ENCODE results near the gene SLC13A3. TPM values are rescaled to one million over a fixed set of nuclear protein-coding genes. Genes with fewer than 3 reads are reported as not detected.

SLC13A3 gene
- total and polyA plus RNA-seq, 4 donors: 1.1 to 2.4 (median 2.0) TPM

DNA sequence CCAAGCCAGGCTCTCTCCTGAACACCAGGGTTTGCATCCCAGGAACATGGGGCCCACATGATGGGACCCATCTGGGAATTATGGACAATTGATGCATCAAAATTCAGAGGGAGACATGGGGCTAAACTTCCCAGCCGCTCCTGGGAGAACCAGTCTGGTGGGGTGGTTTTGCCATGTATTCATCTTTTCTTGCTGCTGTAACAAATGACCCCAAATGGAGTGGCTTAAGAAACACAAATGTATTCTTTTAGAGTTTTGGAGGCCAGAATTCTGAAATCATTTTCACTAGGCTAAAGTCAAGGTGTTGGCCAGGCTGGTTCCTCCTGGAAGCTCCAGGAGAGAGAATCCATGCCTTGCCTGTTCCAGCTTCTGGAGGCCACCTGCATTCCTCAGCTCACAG, 6.5 kb downstream of the SLC13A3 start:
- no peak for DNase-seq
- Histone ChIP-seq H3K4me1 (ENCODE audit: control insufficient read depth in 5 of 5, insufficient read depth in 5 of 5, low read length in 5 of 5) (no peaks in the 10 kb centered on the region), H3K9ac (ENCODE audit: insufficient read depth in 1 of 2, low read length in 2 of 2) (no peak overlapping the region), H3K4me3 (no peak overlapping the region), H3K36me3 (ENCODE audit: control insufficient read depth in 4 of 4, insufficient read depth in 4 of 4, low read length in 4 of 4) (no peaks in the 10 kb centered on the region), H3K9me3 (ENCODE audit: control insufficient read depth in 4 of 4, insufficient read depth in 3 of 4, low read length in 3 of 4) (no peaks in the 10 kb centered on the region), H3K27ac (ENCODE audit: low read depth in 1 of 2, low read length in 1 of 2) (no peak overlapping the region), H3K27me3 (ENCODE audit: control insufficient read depth in 3 of 3, insufficient read depth in 3 of 3, low read length in 2 of 3) (no peaks in the 10 kb centered on the region)
- TF ChIP-seq, protein P1, sequence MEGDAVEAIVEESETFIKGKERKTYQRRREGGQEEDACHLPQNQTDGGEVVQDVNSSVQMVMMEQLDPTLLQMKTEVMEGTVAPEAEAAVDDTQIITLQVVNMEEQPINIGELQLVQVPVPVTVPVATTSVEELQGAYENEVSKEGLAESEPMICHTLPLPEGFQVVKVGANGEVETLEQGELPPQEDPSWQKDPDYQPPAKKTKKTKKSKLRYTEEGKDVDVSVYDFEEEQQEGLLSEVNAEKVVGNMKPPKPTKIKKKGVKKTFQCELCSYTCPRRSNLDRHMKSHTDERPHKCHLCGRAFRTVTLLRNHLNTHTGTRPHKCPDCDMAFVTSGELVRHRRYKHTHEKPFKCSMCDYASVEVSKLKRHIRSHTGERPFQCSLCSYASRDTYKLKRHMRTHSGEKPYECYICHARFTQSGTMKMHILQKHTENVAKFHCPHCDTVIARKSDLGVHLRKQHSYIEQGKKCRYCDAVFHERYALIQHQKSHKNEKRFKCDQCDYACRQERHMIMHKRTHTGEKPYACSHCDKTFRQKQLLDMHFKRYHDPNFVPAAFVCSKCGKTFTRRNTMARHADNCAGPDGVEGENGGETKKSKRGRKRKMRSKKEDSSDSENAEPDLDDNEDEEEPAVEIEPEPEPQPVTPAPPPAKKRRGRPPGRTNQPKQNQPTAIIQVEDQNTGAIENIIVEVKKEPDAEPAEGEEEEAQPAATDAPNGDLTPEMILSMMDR (IDR thresholded peaks at IDR 0.05; ENCODE audit: control extremely low read depth, extremely low read depth): no peak
- no peak for ATAC-seq (ENCODE audit: insufficient read depth, low FRiP score)
- WGBS, 2 donors: 88 to 91% methylated on average over 1 of the region's 1 CpG

- no peaks in the 10 kb centered on the region for H3K4me1 ChIP-seq (ENCODE audit: control insufficient read depth in 5 of 5, insufficient read depth in 5 of 5, low read length in 5 of 5)
- no peaks in the 10 kb centered on the region for H3K36me3 ChIP-seq (ENCODE audit: control insufficient read depth in 4 of 4, insufficient read depth in 4 of 4, low read length in 4 of 4)
- TF ChIP-seq, protein P1 (IDR thresholded peaks at IDR 0.05; ENCODE audit: control extremely low read depth, extremely low read depth): no peak
- 94 to 98% methylated on average over 3 of the region's 3 CpGs for WGBS, 2 donors
- ATAC-seq (ENCODE audit: insufficient read depth, low FRiP score) (no peak), DNase-seq (no peak)
- H3K27me3 ChIP-seq (ENCODE audit: control insufficient read depth in 3 of 3, insufficient read depth in 3 of 3, low read length in 2 of 3): no peaks in the 10 kb centered on the region
- H3K27ac ChIP-seq (ENCODE audit: low read depth in 1 of 2, low read length in 1 of 2): no peak overlapping the region
- H3K9me3 ChIP-seq (ENCODE audit: control insufficient read depth in 4 of 4, insufficient read depth in 3 of 4, low read length in 3 of 4): no peaks in the 10 kb centered on the region
- H3K9ac ChIP-seq (ENCODE audit: insufficient read depth in 1 of 2, low read length in 2 of 2): no peak overlapping the region
- no peak overlapping the region for H3K4me3 ChIP-seq
Measured at GRCh38 chr20:46644160-46644559, 7.1 kb downstream of the SLC13A3 start.

- Histone ChIP-seq H3K9ac (ENCODE audit: insufficient read depth in 1 of 2, low read length in 2 of 2) (no peak overlapping the region), H3K9me3 (ENCODE audit: control insufficient read depth in 4 of 4, insufficient read depth in 3 of 4, low read length in 3 of 4) (no peaks in the 10 kb centered on the region), H3K27ac (ENCODE audit: low read depth in 1 of 2, low read length in 1 of 2) (no peak overlapping the region), H3K27me3 (ENCODE audit: control insufficient read depth in 3 of 3, insufficient read depth in 3 of 3, low read length in 2 of 3) (no peaks in the 10 kb centered on the region), H3K36me3 (ENCODE audit: control insufficient read depth in 4 of 4, insufficient read depth in 4 of 4, low read length in 4 of 4) (no peaks in the 10 kb centered on the region), H3K4me1 (ENCODE audit: control insufficient read depth in 5 of 5, insufficient read depth in 5 of 5, low read length in 5 of 5) (no peaks in the 10 kb centered on the region), H3K4me3 (no peak overlapping the region)
- TF ChIP-seq, protein P1 (IDR thresholded peaks at IDR 0.05; ENCODE audit: control extremely low read depth, extremely low read depth): no peak
- 68 to 82% methylated on average over 5 of the region's 5 CpGs for WGBS, 2 donors
- ATAC-seq (ENCODE audit: insufficient read depth, low FRiP score) (no peak), DNase-seq (no peak)
Measured at GRCh38 chr20:46642969-46643343, 8.3 kb downstream of the SLC13A3 start.

DNA sequence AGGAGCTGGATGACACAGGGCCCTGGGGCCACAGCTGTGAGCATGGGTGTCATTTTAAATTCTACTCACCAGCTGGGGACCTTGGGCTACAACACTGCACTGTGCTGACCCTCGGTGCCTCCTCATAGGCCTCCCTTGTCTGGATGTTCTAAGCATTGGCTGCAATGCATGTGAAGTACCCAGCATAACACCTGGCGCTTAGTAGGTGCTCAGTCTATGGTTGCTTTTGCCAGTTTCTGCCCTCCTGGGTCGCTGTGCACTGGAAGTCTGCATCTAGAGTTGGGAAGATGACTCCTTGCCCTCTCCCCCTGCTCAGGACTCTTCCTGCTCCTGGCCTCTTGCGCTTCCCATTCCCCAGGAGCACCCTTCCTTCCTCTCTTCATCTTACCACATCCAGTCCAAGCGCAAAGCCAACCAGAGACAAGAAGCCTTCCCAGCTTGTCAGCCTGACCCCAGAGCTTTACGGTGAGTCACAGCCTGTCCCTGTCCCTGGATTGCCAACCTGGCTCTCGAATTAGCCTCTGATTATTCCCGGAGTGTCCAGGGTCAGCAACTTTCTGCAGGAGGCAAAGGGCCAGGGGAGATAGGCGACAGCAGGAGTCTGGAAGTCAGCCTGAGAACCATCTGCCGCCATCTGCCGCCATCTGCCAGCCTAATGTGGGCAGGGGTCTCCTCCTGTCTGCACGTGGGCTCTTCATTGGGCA, 8.8 kb downstream of the SLC13A3 start:
- ATAC-seq (ENCODE audit: insufficient read depth, low FRiP score) (no peak), DNase-seq (no peak)
- no peaks in the 10 kb centered on the region for H3K4me1 ChIP-seq (ENCODE audit: control insufficient read depth in 5 of 5, insufficient read depth in 5 of 5, low read length in 5 of 5)
- H3K9ac ChIP-seq (ENCODE audit: insufficient read depth in 1 of 2, low read length in 2 of 2): no peak overlapping the region
- no peaks in the 10 kb centered on the region for H3K9me3 ChIP-seq (ENCODE audit: control insufficient read depth in 4 of 4, insufficient read depth in 3 of 4, low read length in 3 of 4)
- H3K27ac ChIP-seq (ENCODE audit: low read depth in 1 of 2, low read length in 1 of 2): no peak overlapping the region
- H3K36me3 ChIP-seq (ENCODE audit: control insufficient read depth in 4 of 4, insufficient read depth in 4 of 4, low read length in 4 of 4): no peaks in the 10 kb centered on the region
- no peak overlapping the region for H3K4me3 ChIP-seq
- TF ChIP-seq, protein P1 (IDR thresholded peaks at IDR 0.05; ENCODE audit: control extremely low read depth, extremely low read depth): no peak
- WGBS, 2 donors: 85 to 86% methylated on average over 12 of the region's 12 CpGs
- H3K27me3 ChIP-seq (ENCODE audit: control insufficient read depth in 3 of 3, insufficient read depth in 3 of 3, low read length in 2 of 3): no peaks in the 10 kb centered on the region
